ENCODE measurements around the gene PRTFDC1. TPM values are rescaled to one million over a fixed set of nuclear protein-coding genes. Genes with fewer than 3 reads are reported as not detected.

Gene PRTFDC1
- total and polyA plus RNA-seq, 2 experiments from 2014 or later, result 16.0 to 22.0 TPM

- no peaks in the 10 kb centered on the region for H3K79me2 ChIP-seq (ENCODE audit: insufficient read depth)
- H3K4me2 ChIP-seq (ENCODE audit: unreplicated experiment), result no peak overlapping the region
- 94 to 98% methylated on average over 4 of the region's 4 CpGs for WGBS, 2 experiments (ENCODE audit: low coverage in 1 of 2, low lambda C conversion rate in 2 of 2, missing lambda C conversion rate in 2 of 2)
- no peaks in the 10 kb centered on the region for H3K9me2 ChIP-seq (ENCODE audit: insufficient read depth)
- H3K36me3 ChIP-seq (ENCODE audit: low read depth), result no peaks in the 10 kb centered on the region
- H3F3A ChIP-seq (ENCODE audit: insufficient read depth), result peaks cover 30% of the 10 kb centered on the region
- DNase-seq, result no peak
- in situ Hi-C loops (cut with MboI), result no loop called here
- H3K9ac ChIP-seq, result no peak overlapping the region
- no peaks in the 10 kb centered on the region for H3K27me3 ChIP-seq (replicated peaks; ENCODE audit: insufficient read depth)
- H3K4me3 ChIP-seq, result no peak overlapping the region
- H4K20me1 ChIP-seq (ENCODE audit: insufficient read depth), result no peaks in the 10 kb centered on the region
- peaks cover 30% of the 10 kb centered on the region for H3K4me1 ChIP-seq (ENCODE audit: insufficient read depth)
- H2AFZ ChIP-seq, result no peak overlapping the region
- H3K9me3 ChIP-seq (ENCODE audit: low read depth), result no peaks in the 10 kb centered on the region
- TF ChIP-seq EZH2phosphoT487 (IDR thresholded peaks at IDR 0.05; ENCODE audit: insufficient read depth, low read depth) (no peak), EZH2 (IDR thresholded peaks at IDR 0.05; ENCODE audit: insufficient read depth, poor library complexity, severe bottlenecking) (no peak)
- no peak overlapping the region for H3K27ac ChIP-seq
Observed at GRCh38 chr10:24904824-24905223, 47.6 kb downstream of the PRTFDC1 start.

- H4K20me1 ChIP-seq (ENCODE audit: insufficient read depth), result no peaks in the 10 kb centered on the region
- peaks cover 25% of the 10 kb centered on the region for H3K4me1 ChIP-seq (ENCODE audit: insufficient read depth)
- no peak overlapping the region for H2AFZ ChIP-seq
- peak overlapping the region; percentile 30 for H3K4me2 ChIP-seq (ENCODE audit: unreplicated experiment)
- no peaks in the 10 kb centered on the region for H3K9me3 ChIP-seq (ENCODE audit: low read depth)
- H3K4me3 ChIP-seq, result no peak overlapping the region
- DNase-seq, result no peak
- WGBS, 2 experiments (ENCODE audit: low coverage in 1 of 2, low lambda C conversion rate in 2 of 2, missing lambda C conversion rate in 2 of 2), result 93 to 100% methylated on average over 1 of the region's 1 CpG
- H3K27ac ChIP-seq, result peak overlapping the region; percentile 70
- no peaks in the 10 kb centered on the region for H3K9me2 ChIP-seq (ENCODE audit: insufficient read depth)
- H3K9ac ChIP-seq, result peak overlapping the region; percentile 1; the same call in 1 of the 2 replicates
- no peak for TF ChIP-seq EZH2phosphoT487 (IDR thresholded peaks at IDR 0.05; ENCODE audit: insufficient read depth, low read depth)
- TF ChIP-seq EZH2 (IDR thresholded peaks at IDR 0.05; ENCODE audit: insufficient read depth, poor library complexity, severe bottlenecking), result no peak
- peaks cover 30% of the 10 kb centered on the region for H3F3A ChIP-seq (ENCODE audit: insufficient read depth)
- in situ Hi-C loops (cut with MboI), result no loop called here
- H3K79me2 ChIP-seq (ENCODE audit: insufficient read depth), result no peaks in the 10 kb centered on the region
- H3K27me3 ChIP-seq (replicated peaks; ENCODE audit: insufficient read depth), result no peaks in the 10 kb centered on the region
- H3K36me3 ChIP-seq (ENCODE audit: low read depth), result no peaks in the 10 kb centered on the region
Observed at GRCh38 chr10:24902400-24902728, 50.0 kb downstream of the PRTFDC1 start.

GRCh38 chr10:24901686-24902399 lies 50.6 kb downstream of the PRTFDC1 start:
- WGBS, 2 experiments (ENCODE audit: low coverage in 1 of 2, low lambda C conversion rate in 2 of 2, missing lambda C conversion rate in 2 of 2), result 2 to 3% methylated on average over 5 of the region's 5 CpGs
- H4K20me1 ChIP-seq (ENCODE audit: insufficient read depth), result no peaks in the 10 kb centered on the region
- no peak overlapping the region for H2AFZ ChIP-seq
- H3K4me3 ChIP-seq, result peak overlapping the region; percentile 45
- in situ Hi-C loops (cut with MboI), result no loop called here
- no peaks in the 10 kb centered on the region for H3K27me3 ChIP-seq (replicated peaks; ENCODE audit: insufficient read depth)
- H3K4me2 ChIP-seq (ENCODE audit: unreplicated experiment), result peak overlapping the region; percentile 66
- no peaks in the 10 kb centered on the region for H3K36me3 ChIP-seq (ENCODE audit: low read depth)
- peak; percentile 94 for DNase-seq
- no peaks in the 10 kb centered on the region for H3K9me3 ChIP-seq (ENCODE audit: low read depth)
- TF ChIP-seq EZH2phosphoT487 (IDR thresholded peaks at IDR 0.05; ENCODE audit: insufficient read depth, low read depth), result no peak
- TF ChIP-seq EZH2 (IDR thresholded peaks at IDR 0.05; ENCODE audit: insufficient read depth, poor library complexity, severe bottlenecking), result no peak
- no peaks in the 10 kb centered on the region for H3K79me2 ChIP-seq (ENCODE audit: insufficient read depth)
- peaks cover 30% of the 10 kb centered on the region for H3F3A ChIP-seq (ENCODE audit: insufficient read depth)
- H3K27ac ChIP-seq, result peak overlapping the region; percentile 70
- H3K9ac ChIP-seq, result peak overlapping the region; percentile 37
- peaks cover 30% of the 10 kb centered on the region for H3K4me1 ChIP-seq (ENCODE audit: insufficient read depth)
- no peaks in the 10 kb centered on the region for H3K9me2 ChIP-seq (ENCODE audit: insufficient read depth)

- Histone ChIP-seq H3K27me3 (replicated peaks; ENCODE audit: insufficient read depth) (no peaks in the 10 kb centered on the region), H3K9ac (peak overlapping the region; percentile 37), H4K20me1 (ENCODE audit: insufficient read depth) (no peaks in the 10 kb centered on the region), H3K4me3 (peak overlapping the region; percentile 45; the same call in 1 of the 2 replicates), H3K27ac (peak overlapping the region; percentile 70), H3K4me2 (ENCODE audit: unreplicated experiment) (peak overlapping the region; percentile 66), H3F3A (ENCODE audit: insufficient read depth) (peaks cover 30% of the 10 kb centered on the region), H3K9me3 (ENCODE audit: low read depth) (no peaks in the 10 kb centered on the region), H2AFZ (no peak overlapping the region), H3K4me1 (ENCODE audit: insufficient read depth) (peaks cover 32% of the 10 kb centered on the region), H3K36me3 (ENCODE audit: low read depth) (no peaks in the 10 kb centered on the region), H3K79me2 (ENCODE audit: insufficient read depth) (no peaks in the 10 kb centered on the region), H3K9me2 (ENCODE audit: insufficient read depth) (no peaks in the 10 kb centered on the region)
- 49 to 51% methylated on average over 7 of the region's 7 CpGs for WGBS, 2 experiments (ENCODE audit: low coverage in 1 of 2, low lambda C conversion rate in 2 of 2, missing lambda C conversion rate in 2 of 2)
- DNase-seq, result no peak
- in situ Hi-C loops (cut with MboI), result no loop called here
- TF ChIP-seq EZH2 (IDR thresholded peaks at IDR 0.05; ENCODE audit: insufficient read depth, poor library complexity, severe bottlenecking), result no peak
- TF ChIP-seq EZH2phosphoT487 (IDR thresholded peaks at IDR 0.05; ENCODE audit: insufficient read depth, low read depth), result no peak
Observed at GRCh38 chr10:24900888-24901685, 51.3 kb downstream of the PRTFDC1 start.
